GM19238 (cell line): ENCODE measurements around the gene ZNF385D.

Source experiments
- DNase-seq: peaks from one replicate; pipeline ENCODE4 v3.0.0; 2011; ENCODE audit warnings: low spot score; ENCODE audit not compliant: insufficient read length

Gene ZNF385D, protein sequence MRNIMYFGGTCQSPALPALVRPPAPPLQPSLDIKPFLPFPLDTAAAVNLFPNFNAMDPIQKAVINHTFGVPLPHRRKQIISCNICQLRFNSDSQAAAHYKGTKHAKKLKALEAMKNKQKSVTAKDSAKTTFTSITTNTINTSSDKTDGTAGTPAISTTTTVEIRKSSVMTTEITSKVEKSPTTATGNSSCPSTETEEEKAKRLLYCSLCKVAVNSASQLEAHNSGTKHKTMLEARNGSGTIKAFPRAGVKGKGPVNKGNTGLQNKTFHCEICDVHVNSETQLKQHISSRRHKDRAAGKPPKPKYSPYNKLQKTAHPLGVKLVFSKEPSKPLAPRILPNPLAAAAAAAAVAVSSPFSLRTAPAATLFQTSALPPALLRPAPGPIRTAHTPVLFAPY

DNA sequence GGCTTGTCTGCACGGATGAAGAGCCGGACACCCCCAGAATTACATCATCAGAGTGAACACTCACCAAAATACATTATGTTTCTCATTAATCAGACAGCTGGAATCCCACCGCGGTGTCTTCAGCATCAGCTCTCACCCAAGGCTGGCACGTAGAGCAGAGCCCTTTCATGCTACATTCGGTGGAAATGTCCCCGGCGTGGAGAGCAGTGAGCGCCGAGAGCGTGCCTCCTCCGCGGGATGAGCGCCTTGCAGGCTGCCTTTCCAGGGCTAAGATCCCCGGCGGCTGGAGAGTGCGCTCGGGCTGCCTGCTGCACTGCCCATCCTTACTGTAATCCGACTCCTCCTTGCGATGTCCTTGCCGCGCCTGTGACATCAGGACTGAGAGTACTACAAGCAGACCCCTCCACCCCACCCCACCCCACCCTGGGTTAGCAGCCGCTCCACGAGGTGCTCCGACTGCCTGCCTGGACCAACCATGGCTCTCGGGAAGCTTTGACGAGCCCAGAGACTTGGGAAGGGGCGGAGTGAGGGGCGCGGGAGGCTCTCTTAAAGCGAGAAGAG lies at the start of gene ZNF385D:
Gene ZNF385D (minus strand): TSS at position 380 of the 561 bp plus-strand sequence. CDS start 294 bp downstream, at position 86.
- DNase-seq, result no peak

DNA sequence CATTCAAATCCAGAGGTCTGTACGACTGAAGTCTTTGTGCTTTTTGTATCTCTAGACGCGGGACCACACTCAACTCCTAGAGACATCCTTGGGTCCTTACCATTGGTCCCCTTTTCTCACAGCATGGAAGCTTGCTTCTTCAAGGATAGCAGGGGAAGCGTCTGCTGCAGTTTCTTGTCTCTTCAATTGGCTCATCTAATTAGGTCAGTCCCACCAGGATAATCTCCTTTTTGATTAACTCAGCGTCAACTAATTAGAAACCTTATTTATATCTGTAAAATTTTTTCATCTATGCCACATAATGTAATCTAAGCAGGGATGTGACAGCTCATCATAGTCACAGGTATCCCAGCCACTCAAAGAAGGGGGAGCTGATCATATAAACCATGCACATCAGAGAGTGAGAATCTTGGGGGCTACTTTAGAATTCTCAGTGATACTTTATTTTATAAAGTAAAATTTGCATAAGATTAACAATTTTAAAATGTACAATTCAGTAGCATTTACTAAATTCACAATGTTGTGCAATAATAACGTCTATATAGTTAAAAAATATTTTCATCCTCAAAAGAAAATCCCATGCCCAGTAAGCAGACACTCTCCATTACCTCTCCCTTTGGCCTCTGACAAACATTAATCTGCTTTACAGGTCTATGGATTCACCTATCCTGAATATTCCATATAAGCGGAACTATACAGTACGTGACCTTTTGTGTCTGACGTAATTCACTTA lies 47.5 kb upstream of the ZNF385D start:
- no peak for DNase-seq

DNA sequence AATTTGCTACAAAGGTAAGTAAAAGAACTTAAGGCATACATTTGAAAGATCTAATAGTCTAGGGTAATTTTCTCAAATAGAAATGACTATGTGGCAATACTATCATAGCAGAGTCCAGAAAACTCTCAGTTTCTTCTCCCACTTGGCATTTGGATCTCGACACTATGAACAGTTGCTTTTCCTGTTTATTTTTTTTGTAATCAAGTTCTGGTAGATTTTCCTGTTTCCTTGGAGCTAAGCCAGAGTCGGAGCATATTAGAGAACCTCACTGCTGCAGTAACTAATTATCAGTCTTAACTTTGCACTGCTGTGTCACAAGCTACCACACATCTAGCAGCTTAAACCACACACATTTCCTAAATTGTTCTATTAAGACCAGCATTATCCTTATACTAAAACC lies 44.9 kb upstream of the ZNF385D start:
- no peak for DNase-seq

DNA sequence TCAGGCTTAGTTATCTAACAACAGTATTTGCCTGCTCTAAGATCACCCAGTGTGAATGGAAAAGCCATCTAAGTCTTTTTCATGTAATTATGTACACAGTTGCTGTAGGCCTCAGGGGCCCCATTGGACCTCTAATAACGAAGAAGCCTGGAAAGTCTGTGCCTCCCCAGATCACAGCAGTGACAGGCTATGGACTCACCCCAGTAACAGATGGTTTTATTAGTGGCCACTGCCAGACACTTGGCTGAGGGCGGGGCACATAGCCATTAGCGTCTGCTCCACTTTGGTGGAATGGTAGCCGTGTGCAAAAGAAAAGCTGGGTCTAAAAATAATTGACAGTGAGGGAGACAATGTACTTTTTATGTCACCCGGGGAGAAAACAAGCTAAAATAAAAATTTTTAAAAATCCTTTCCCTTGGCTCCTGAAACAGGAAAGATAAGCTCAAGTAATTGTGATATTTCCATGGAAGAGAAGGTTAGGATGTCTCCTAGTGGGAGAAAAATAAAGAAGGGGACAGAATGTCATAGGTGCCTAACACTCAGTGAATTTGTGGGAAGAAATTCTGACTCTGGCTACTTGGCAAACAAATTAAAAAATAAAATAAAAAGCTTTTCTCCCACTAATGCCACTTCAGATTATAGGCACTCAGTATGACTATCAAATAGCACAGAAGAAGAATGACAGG lies 44.3 kb upstream of the ZNF385D start:
- no peak for DNase-seq

DNA sequence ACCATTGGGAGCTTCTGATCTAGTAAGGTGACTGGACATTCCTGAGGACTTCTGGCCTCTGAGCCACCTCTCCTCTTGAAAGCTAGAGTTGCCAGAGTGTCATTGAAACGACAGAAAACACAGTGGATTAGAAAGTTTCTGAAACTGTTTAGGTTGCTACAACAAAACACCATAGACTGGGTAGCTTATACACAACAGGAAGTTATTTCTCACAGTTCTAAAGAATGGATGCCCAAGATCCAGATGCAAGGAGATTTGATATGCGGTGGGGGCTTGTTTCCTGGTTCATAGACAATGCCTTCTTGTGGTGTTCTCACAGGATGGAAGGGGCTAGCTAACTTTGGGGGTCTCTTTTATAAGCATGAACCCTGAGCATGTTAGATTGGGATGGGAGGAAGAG lies 43.3 kb upstream of the ZNF385D start:
- no peak for DNase-seq

- no peak for DNase-seq
Observed at GRCh38 chr3:21792176-21792575, 41.2 kb upstream of the ZNF385D start.

DNA sequence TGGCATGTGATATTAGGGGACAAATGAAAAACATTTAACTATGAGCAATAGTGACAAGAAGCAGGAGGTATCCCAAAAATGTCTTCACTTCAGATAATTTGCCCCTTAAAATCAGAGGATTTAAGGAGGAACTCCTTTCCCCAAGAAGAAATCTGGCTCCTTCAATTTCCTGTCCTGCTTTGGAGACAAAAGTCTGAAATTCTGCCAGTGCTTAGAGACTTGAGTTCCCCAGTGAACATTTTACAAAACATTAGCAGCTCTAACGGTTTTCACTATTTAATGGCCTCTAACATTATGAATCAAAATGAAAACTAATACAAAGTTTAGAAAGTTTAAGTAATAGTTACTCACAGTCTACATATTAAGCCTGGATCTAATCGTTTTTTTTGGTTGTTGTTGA lies 40.3 kb upstream of the ZNF385D start:
- DNase-seq, result no peak

GRCh38 chr3:21790466-21790865 lies 39.5 kb upstream of the ZNF385D start:
- no peak for DNase-seq

DNA sequence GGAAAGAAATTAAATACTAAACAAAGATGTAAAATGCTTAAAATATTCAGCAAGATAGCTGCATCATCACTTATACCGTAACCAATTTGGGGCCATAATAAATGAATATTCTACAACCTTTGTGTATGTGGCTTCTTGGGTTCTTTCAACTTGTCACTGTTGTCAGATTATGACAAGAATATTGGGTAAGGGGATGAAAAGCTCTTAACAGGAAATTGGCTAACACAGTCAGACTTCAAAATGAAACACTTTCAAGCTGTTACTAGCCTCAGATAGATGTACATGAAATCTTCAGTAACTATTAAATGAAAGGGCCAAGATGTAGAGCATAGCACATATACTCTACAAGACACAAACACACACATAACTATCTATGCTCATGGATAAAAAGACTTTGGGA lies 38.7 kb upstream of the ZNF385D start:
- no peak for DNase-seq

DNA sequence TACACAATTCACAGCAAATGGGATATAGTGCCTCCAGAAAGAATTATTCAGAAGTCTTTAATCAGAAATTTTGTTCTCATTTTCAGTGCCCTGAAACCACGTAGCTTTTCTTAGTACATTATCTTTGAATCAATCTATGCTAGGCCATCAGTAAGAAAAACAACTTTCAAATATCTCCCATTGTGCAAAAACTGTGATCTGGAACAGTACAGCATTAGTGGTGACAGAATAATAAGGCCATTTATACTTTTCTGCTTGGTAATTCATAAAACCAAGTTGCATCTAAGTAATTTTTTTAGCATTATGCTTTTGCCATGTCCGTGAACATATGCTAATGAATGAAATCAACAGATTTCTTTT lies 35.4 kb upstream of the ZNF385D start:
- no peak for DNase-seq

DNA sequence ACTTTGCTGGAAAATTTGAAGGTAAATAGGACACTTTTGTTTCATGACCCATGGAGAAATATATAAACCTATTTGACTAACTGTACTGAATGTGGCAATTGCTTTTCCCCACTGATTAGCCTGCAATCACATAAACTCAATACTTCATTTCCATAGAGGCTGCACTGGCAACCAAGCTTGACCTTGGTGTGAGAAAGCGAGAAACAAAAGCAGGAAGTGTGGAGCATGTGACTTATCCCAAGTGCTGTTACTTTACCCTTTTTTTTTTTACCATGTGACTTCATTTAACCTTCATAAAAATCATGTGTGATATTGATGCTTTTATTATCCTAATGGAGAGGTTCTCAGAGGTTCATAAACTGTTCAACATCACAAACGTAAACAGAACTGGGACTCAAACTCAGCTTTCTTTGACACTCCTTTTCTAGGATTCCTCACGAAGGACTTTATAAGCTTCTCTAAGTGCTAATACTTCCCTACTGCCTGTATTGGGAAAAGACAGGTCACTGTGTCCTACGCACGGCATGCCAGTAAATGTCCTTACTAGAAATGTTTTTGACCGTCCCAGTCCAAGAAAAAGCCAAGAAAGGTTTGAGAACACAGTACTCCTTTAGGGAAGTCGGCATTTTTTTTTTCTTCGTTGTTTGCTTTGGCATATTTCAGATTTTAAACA lies 34.9 kb upstream of the ZNF385D start:
- no peak for DNase-seq

GRCh38 chr3:21783839-21784238 lies 32.8 kb upstream of the ZNF385D start:
- DNase-seq, result no peak

DNA sequence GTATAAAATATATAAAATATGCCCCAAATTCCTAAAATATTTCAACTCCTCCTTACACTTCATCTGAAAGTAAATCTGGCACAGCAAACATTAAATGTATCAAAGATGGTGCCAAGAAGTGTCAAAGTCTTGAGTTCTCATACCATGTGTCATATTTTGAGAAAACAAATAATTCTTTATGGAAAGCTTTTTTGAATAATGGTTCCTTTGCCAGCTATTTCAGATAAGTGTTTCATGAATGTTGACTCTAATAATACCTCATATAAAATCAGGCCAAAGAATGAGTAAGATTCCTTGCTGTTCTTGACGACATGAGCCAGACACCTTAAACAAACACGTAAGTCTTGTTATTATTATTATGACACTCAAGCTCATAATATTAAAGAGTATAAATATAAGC lies 30.3 kb upstream of the ZNF385D start:
- no peak for DNase-seq

- no peak for DNase-seq
Observed at GRCh38 chr3:21779909-21780308, 28.9 kb upstream of the ZNF385D start.

DNA sequence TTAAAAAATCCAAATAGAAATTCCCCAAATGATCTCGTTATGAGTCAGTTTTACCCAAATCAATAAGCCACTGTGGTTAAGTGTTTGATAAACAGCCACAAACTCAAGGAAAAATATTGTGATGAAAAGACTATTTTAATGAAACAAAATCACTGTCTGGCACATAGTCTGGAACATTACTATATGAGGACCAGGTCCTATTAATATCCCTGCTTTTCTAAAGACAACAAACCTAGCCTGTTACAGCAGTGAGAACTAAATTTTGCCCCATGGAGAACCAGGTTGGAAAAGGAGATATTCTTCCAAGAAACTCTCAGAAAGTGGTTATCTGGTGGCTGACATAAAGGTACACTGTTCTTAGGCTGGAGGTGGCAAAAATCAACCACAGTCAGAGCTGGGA lies 27.7 kb upstream of the ZNF385D start:
- DNase-seq, result no peak

- no peak for DNase-seq
Observed at GRCh38 chr3:21777821-21778220, 26.8 kb upstream of the ZNF385D start.

DNA sequence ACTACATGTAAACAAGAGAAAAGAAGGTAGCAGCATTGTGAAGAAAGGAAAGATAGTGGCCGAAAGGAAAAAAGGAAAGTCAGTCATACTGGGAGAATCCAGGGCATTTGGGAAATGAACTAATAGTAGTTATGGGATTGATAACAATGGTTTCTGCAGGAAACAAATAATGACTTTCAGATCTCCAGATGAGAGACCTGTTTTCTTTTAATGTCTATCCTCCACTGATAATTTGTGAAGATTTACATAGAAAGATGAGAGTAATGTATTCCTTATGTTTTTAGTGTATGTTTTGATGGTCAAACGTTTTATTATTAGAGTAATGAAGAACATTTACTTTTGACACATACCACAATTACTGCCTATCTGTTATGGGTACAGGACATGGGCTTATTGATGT lies 15.0 kb upstream of the ZNF385D start:
- no peak for DNase-seq

DNA sequence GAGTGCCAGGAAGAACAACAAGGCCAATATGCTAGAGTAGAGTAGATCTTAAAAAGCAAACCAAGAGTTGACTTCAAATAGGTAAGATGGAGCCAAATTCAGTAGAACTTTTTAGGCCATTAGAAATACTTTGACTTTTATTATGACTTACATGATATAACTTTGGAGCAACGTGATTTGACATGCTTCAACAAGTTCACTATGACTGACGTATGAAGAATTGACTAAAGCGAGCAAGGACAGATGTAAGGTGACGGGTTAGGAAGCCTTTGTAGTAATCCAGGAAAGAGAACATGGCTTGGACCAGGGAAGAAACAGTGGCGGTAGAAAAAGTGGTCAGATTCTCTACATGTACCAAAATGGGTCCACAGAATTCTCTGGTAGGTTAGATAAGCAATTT lies 4.9 kb upstream of the ZNF385D start:
- DNase-seq, result no peak

DNA sequence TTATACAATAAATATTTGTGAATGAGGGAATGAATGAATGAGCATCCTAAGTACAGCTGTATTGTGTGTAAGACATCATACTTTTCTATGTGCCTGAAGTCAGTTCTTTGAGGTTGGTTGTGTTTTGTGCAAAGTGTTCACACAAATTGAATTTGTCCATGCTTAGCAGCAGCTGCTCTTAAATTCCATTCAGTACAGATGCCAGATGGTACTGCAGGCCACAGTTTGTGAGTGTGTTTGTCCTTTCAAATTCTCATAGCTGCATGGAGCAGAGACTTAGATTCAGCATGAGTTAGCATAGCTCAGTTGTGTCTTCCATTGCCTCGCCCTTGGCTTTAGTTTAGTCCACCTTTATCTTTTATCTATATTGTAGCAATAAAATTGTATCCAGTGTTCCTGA lies 3.8 kb upstream of the ZNF385D start:
- no peak for DNase-seq

- DNase-seq, result no peak
Observed at GRCh38 chr3:21752749-21753347, 1.8 kb upstream of the ZNF385D start.

- no peak for DNase-seq
Observed at GRCh38 chr3:21751886-21752285, 876 bp upstream of the ZNF385D start.
